ENCODE measurements around the gene DIS3.
"Not testable (repeated sequence)": the region's sequence is repeated elsewhere in the genome, so short reads cannot be mapped to it uniquely, and the experiment has no call there.

The DIS3 gene

GRCh38 chr13:72740015-72740414, 41.7 kb downstream of the DIS3 start:
- no peak for DNase-seq (ENCODE audit: low read depth)

- no peak for DNase-seq (ENCODE audit: low read depth)
Observed at GRCh38 chr13:72737033-72737432, 44.7 kb downstream of the DIS3 start.

DNA sequence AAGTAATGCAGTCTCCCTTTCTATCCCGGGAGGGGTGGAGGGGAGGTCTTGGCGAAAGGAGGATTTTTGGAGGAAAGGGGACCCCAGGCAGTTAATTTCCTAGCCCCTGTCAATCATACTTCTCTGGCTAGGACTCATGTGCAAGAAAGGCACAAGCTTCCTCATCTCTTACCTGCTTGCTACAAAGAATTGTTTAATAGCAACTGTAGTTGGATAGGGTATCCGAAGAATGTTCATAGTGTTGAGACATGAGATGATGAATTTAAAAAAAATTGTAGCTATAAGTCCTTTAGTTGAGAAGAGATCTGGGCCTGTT, 53.5 kb downstream of the DIS3 start:
- DNase-seq (ENCODE audit: low read depth) = no peak

- peak; percentile 93 for DNase-seq (ENCODE audit: low read depth)
Observed at GRCh38 chr13:72727417-72728289, 54.0 kb downstream of the DIS3 start, which contains the start of the genes BORA and MZT1. BORA (plus strand) TSS chr13:72727923; CDS start chr13:72728941, 1,018 bp downstream. MZT1 (minus strand) TSS chr13:72727629; CDS start chr13:72727602, 27 bp downstream.

DNA sequence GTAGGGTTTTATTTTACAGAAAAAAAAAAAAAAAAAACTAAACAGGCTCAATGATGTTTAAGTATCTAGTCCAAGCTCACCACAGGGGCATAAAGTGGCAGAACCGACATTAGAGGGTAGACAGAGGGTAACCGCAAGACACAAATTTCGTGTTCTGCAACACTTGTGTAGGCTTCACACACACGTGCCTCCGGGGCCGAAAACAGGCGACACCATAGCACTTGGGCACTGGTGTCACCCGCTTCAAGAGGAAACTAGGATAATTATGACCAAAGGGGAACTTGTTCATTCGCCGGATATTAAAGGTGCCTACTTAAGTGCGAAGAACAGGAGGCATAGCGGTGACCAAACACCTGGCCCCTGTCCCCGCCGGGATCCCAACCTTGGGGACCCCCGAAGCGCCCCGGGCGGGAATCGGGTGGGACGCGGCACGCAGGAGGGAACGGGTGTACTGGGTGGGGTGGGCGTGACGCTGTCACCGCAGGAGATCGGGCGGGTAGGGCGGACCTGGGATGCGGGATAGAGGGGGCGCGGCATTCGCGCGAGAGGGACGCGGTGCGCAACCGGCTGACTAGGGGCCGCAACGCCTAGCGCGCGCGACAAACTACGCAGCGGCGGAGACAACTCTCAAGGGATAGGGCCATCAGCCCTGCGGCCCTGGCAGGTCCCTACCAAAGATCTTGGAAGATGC, 54.8 kb downstream of the DIS3 start:
- no peak for DNase-seq (ENCODE audit: low read depth)

DNA sequence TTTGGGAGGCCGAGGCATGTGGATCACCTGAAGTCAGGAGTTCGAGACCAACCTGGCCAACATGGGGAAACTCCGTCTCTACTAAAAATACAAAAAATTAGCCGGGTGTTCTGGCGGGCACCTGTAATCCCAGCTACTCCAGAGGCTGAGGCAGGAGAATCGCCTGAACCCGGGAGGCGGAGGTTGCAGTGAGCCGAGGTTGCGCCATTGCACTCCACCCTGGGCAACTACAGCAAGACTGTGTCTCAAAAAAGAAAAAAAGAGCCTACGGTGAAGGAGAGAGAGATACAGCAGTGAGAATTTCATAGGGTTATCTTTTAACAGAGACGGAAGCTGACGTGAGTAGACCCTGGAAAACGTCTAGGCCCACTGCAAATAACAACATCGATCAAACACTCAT, 55.5 kb downstream of the DIS3 start:
- not testable (repeated sequence) for DNase-seq (ENCODE audit: low read depth)

- no peak for DNase-seq (ENCODE audit: low read depth)
Observed at GRCh38 chr13:72716776-72717175, 64.9 kb downstream of the DIS3 start.
